ENCODE data around the gene DUXA. TPM values are rescaled to one million over a fixed set of nuclear protein-coding genes. Genes with fewer than 3 reads are reported as not detected.

DUXA gene
- total and polyA plus RNA-seq, 10 of the 15 experiments (the other 5 are each of a cell fraction or from before 2014, with no cell fraction given): not detected

GRCh38 chr19:57123882-57124281 is 43.4 kb downstream of the DUXA start:
- SMC1A ChIA-PET (ENCODE audit: uncharacterized antibody, unreplicated experiment): no interaction called here
- H3K9me3 ChIP-seq (replicated peaks; ENCODE audit: control insufficient read depth, insufficient read depth, low read length): no peaks in the 10 kb centered on the region; the same call in 2 of the 3 replicates
- intact Hi-C loops (cut with micrococcal nuclease; ENCODE audit: unreplicated experiment): no loop called here

More at GRCh38 chr19:57123882-57124281, 43.4 kb downstream of the DUXA start:
- H3K27me3 ChIP-seq (replicated peaks in 1 of 2; ENCODE audit: control insufficient read depth in 2 of 2, insufficient read depth in 2 of 2, low read length in 1 of 2): no peaks in the 10 kb centered on the region
- H3K79me2 ChIP-seq (ENCODE audit: control insufficient read depth, insufficient read depth, low read length): no peaks in the 10 kb centered on the region
- FAIRE-seq (no peak), DNase-seq (ENCODE audit: low read depth, low spot score) (no peak), ATAC-seq (no peak)
- no peak overlapping the region for H3K9ac ChIP-seq (ENCODE audit: control insufficient read depth, insufficient read depth, low read length)
- no peak overlapping the region for H2AFZ ChIP-seq (ENCODE audit: control insufficient read depth, low read depth, low read length)
- 55% methylated on average over 4 of the region's 4 CpGs for WGBS (ENCODE audit: insufficient coverage, insufficient replicate concordance, low lambda C conversion rate, missing lambda C conversion rate)
- H3K4me1 ChIP-seq (ENCODE audit: control insufficient read depth, insufficient read depth, low read length): no peaks in the 10 kb centered on the region
- CTCF ChIA-PET: no interaction called here
- no peaks in the 10 kb centered on the region for H4K20me1 ChIP-seq (ENCODE audit: control insufficient read depth, insufficient read depth)
- in situ Hi-C loops (cut with MboI): no loop called here
- no peak overlapping the region for H3K4me2 ChIP-seq (ENCODE audit: control insufficient read depth, insufficient read depth)
- BruUV-seq (replicated peaks): no TSS peak
- H3K36me3 ChIP-seq (ENCODE audit: control insufficient read depth in 2 of 2, insufficient read depth in 2 of 2, low read length in 1 of 2): no peaks in the 10 kb centered on the region
- POLR2A ChIA-PET: no interaction called here
- RAD21 ChIA-PET (ENCODE audit: unreplicated experiment): no interaction called here
- TF ChIP-seq, protein P1, sequence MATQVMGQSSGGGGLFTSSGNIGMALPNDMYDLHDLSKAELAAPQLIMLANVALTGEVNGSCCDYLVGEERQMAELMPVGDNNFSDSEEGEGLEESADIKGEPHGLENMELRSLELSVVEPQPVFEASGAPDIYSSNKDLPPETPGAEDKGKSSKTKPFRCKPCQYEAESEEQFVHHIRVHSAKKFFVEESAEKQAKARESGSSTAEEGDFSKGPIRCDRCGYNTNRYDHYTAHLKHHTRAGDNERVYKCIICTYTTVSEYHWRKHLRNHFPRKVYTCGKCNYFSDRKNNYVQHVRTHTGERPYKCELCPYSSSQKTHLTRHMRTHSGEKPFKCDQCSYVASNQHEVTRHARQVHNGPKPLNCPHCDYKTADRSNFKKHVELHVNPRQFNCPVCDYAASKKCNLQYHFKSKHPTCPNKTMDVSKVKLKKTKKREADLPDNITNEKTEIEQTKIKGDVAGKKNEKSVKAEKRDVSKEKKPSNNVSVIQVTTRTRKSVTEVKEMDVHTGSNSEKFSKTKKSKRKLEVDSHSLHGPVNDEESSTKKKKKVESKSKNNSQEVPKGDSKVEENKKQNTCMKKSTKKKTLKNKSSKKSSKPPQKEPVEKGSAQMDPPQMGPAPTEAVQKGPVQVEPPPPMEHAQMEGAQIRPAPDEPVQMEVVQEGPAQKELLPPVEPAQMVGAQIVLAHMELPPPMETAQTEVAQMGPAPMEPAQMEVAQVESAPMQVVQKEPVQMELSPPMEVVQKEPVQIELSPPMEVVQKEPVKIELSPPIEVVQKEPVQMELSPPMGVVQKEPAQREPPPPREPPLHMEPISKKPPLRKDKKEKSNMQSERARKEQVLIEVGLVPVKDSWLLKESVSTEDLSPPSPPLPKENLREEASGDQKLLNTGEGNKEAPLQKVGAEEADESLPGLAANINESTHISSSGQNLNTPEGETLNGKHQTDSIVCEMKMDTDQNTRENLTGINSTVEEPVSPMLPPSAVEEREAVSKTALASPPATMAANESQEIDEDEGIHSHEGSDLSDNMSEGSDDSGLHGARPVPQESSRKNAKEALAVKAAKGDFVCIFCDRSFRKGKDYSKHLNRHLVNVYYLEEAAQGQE (IDR thresholded peaks at IDR 0.05; ENCODE audit: low read depth, low read length): peak; percentile 44; the same call in 1 of the 2 replicates
- no peak for TF ChIP-seq CREB1 (IDR thresholded peaks at IDR 0.05; ENCODE audit: low read depth)
- TF ChIP-seq STAT3 (IDR thresholded peaks at IDR 0.05; ENCODE audit: low read depth, low read length): no peak
- TF ChIP-seq ZNF384 (IDR thresholded peaks at IDR 0.05; ENCODE audit: borderline replicate concordance, low read depth, low read length): no peak
- TF ChIP-seq, protein P2, sequence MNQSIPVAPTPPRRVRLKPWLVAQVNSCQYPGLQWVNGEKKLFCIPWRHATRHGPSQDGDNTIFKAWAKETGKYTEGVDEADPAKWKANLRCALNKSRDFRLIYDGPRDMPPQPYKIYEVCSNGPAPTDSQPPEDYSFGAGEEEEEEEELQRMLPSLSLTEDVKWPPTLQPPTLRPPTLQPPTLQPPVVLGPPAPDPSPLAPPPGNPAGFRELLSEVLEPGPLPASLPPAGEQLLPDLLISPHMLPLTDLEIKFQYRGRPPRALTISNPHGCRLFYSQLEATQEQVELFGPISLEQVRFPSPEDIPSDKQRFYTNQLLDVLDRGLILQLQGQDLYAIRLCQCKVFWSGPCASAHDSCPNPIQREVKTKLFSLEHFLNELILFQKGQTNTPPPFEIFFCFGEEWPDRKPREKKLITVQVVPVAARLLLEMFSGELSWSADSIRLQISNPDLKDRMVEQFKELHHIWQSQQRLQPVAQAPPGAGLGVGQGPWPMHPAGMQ (IDR thresholded peaks at IDR 0.05; ENCODE audit: borderline replicate concordance): no peak
- no peak overlapping the region for H3K27ac ChIP-seq (ENCODE audit: control insufficient read depth, insufficient read depth)
- no peak overlapping the region for H3K4me3 ChIP-seq

Data from GM12878 (cell line).